Measurements from ENCODE around the gene FGFBP2. TPM values are rescaled to one million over a fixed set of nuclear protein-coding genes. Genes with fewer than 3 reads are reported as not detected.
"Not testable (repeated sequence)": the region's sequence is repeated elsewhere in the genome, so short reads cannot be mapped to it uniquely, and the experiment has no call there.

Gene FGFBP2
- total and polyA plus RNA-seq, 11 donors, result 0.39 to 15.6 (median 1.4) TPM

DNA sequence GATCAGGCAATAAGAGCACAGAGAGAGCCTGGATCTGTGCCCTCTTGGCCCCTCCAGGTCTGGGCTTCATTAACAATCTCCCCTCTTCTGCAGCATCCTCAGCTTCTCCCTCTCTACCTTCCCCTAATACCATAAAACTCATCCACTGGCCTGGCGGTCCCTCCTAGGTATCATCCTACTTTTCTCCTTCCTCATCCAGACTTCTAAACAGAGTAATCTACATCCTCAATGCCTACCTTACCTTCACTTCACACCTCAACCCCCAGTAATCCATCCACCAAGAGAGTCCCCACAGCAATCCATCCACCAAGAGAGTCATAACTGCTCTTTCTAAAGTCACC lies 41.4 kb downstream of the FGFBP2 start:
- no peaks in the 10 kb centered on the region for H3K9me3 ChIP-seq
- H3K4me3 ChIP-seq, result no peak overlapping the region
- ATAC-seq (no peak), DNase-seq (no peak)
- no peaks in the 10 kb centered on the region for H3K4me1 ChIP-seq
- 94 to 98% (median 95%) methylated on average over 1 of the region's 1 CpG for WGBS, 4 donors
- intact Hi-C loops (cut with DNase I), result no loop called here
- peaks cover 0 to 31% (median 0%) of the 10 kb centered on the region in 9 donors for H3K27me3 ChIP-seq
- no peak overlapping the region for H3K27ac ChIP-seq
- TF ChIP-seq, protein P1, sequence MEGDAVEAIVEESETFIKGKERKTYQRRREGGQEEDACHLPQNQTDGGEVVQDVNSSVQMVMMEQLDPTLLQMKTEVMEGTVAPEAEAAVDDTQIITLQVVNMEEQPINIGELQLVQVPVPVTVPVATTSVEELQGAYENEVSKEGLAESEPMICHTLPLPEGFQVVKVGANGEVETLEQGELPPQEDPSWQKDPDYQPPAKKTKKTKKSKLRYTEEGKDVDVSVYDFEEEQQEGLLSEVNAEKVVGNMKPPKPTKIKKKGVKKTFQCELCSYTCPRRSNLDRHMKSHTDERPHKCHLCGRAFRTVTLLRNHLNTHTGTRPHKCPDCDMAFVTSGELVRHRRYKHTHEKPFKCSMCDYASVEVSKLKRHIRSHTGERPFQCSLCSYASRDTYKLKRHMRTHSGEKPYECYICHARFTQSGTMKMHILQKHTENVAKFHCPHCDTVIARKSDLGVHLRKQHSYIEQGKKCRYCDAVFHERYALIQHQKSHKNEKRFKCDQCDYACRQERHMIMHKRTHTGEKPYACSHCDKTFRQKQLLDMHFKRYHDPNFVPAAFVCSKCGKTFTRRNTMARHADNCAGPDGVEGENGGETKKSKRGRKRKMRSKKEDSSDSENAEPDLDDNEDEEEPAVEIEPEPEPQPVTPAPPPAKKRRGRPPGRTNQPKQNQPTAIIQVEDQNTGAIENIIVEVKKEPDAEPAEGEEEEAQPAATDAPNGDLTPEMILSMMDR (IDR thresholded peaks at IDR 0.05), result no peak
- TF ChIP-seq POLR2A (IDR thresholded peaks at IDR 0.05), result no peak
- no peaks in the 10 kb centered on the region for H3K36me3 ChIP-seq

DNA sequence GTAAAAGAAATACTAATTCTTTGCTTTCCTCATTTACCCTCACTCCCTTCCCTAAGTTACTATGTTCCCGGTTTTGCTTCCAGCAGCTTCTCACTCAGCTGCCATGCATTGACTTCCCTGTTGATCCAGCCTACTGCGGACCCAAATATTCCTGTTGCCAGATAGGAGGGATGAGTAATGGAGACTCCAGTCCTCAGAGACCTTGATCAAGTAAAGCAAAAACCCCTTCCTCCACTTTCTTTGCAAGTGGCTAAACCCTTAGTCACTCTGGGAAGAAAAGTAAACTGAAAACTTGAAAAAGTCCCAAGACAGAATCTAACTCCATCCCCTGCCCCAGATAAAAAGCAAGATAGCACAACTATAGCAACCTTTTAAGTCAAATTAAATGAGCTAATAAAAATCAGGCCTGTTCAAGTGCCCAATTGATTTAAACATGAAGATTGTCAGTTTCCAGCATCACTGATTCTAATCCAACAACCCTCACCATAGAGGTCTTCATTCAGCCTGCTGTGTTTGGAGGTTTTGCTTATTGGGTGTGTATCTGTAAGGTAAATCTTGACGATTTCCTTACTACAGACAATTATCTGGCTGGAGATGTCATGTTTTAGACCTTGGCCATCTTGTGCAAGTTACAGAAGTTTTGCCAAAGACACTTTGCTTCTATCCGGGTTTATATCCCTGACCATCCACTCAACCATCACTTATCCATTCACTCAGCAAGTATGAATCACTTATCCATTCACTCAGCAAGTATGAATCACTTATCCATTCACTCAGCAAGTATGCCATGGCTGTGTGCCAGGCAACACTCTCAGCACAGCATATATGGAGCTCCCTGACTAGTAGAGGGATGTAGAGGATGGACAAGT lies 42.0 kb downstream of the FGFBP2 start:
- ATAC-seq (peak in 2 of 4 donors; percentile 60 to 91), DNase-seq (peak in 2 of 5 donors; percentile 34 to 81)
- intact Hi-C loops (cut with DNase I), result no loop called here
- Histone ChIP-seq H3K4me1 (no peaks in the 10 kb centered on the region), H3K36me3 (no peaks in the 10 kb centered on the region), H3K4me3 (no peak overlapping the region), H3K9me3 (no peaks in the 10 kb centered on the region), H3K27me3 (peaks cover 0 to 31% (median 0%) of the 10 kb centered on the region in 9 donors), H3K27ac (no peak overlapping the region)
- WGBS, 4 donors, result 47 to 59% (median 54%) methylated on average over 4 of the region's 4 CpGs
- no peak for TF ChIP-seq POLR2A (IDR thresholded peaks at IDR 0.05)
- TF ChIP-seq, protein P1 (IDR thresholded peaks at IDR 0.05), result no peak

DNA sequence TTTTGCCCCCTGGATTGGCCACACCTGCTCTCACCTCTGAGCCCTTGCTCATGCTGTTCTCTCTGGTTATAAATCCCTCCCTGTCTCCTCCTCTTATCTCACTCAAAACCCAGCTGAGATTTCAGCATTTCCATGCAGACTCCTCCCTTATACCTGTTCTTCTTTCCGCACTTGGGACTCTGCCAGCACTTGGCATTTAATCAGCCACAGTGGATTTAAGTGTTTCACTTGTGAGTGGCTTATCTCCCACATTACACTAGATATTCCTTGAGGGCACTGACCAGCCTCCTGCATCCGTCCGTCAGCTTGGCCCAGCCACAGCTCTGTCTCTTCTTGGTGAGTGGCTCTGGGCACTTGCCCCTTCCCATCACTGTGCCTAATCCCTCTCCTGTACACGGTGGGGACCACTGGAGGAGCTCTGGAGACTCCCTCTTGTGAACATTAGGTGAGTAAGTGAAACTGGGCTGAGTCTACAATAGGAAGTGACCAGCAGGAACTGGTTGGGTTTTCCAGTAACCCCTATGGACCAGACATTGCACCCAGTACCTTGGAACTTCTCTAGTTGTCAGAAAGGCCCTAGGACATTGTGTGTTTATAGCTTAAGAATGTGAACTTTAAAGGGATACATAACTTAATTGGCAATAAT lies 44.4 kb downstream of the FGFBP2 start:
- Histone ChIP-seq H3K27ac (no peak overlapping the region), H3K36me3 (no peaks in the 10 kb centered on the region), H3K9me3 (no peaks in the 10 kb centered on the region), H3K4me1 (no peaks in the 10 kb centered on the region), H3K27me3 (peaks cover 0 to 23% (median 0%) of the 10 kb centered on the region in 9 donors), H3K4me3 (no peak overlapping the region)
- intact Hi-C loops (cut with DNase I), result no loop called here
- WGBS, 4 donors, result 30 to 45% (median 36%) methylated on average over 4 of the region's 4 CpGs
- DNase-seq (no peak), ATAC-seq (no peak)
- TF ChIP-seq, protein P1 (IDR thresholded peaks at IDR 0.05), result no peak
- no peak for TF ChIP-seq POLR2A (IDR thresholded peaks at IDR 0.05)

DNA sequence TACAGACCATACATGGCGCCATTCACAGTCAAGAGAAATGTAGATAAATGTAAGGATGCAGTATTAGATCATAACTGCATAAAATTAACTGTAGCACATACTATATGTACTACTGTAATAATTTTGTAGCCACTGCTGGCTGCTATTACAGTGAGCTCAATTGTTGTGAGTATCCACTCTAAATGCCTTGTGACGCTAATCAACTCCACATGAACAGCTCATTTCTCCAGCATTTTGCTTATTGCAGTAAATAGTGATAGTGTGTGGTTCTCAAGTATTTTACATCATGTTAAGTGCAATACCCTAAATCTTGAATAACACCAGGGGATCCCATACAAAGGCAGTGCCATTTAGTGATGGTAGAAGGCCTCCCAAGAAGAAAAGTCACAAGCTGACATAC lies 45.7 kb downstream of the FGFBP2 start:
- intact Hi-C loops (cut with DNase I), result no loop called here
- DNase-seq (no peak), ATAC-seq (no peak)
- TF ChIP-seq POLR2A (IDR thresholded peaks at IDR 0.05), result no peak
- TF ChIP-seq, protein P1 (IDR thresholded peaks at IDR 0.05), result no peak
- no peak overlapping the region for H3K4me3 ChIP-seq
- H3K27ac ChIP-seq, result no peak overlapping the region
- 84 to 92% (median 89%) methylated on average over 2 of the region's 2 CpGs for WGBS, 4 donors
- H3K27me3 ChIP-seq, result peaks cover 0 to 30% (median 0%) of the 10 kb centered on the region in 9 donors
- no peaks in the 10 kb centered on the region for H3K4me1 ChIP-seq
- H3K36me3 ChIP-seq, result no peaks in the 10 kb centered on the region
- H3K9me3 ChIP-seq, result no peaks in the 10 kb centered on the region

DNA sequence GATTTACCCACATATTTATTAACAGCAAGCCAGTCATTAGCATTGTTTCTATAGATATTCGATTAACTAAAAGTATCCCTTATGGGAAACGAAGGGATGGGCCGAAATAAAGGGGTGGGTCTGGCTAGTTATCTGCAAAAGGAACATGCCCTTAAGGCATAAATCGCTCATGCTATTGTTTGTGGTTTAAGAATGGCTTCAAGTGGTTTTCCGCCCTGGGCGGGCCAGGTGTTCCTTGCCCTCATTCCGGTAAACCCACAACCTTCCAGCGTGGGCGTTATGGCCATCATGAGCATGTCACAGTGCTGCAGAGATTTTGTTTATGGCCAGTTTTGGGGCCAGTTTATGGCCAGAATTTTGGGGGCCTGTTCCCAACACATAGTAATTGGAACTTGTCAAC lies 46.6 kb downstream of the FGFBP2 start:
- H3K4me3 ChIP-seq; ATAC-seq; intact Hi-C loops (cut with DNase I); DNase-seq; H3K9me3 ChIP-seq; H3K36me3 ChIP-seq; H3K27ac ChIP-seq; H3K4me1 ChIP-seq: not testable (repeated sequence)
- 91 to 97% (median 94%) methylated on average over 9 of the region's 9 CpGs for whole genome bisulfite sequencing, 4 donors
- peaks cover 0 to 31% (median 0%) of the 10 kb centered on the region in 9 donors for H3K27me3 ChIP-seq
